Tibial nerve (tissue), 4 donors: ENCODE measurements around the gene DDN. TPM values are rescaled to one million over a fixed set of nuclear protein-coding genes. Genes with fewer than 3 reads are reported as not detected.

Source experiments
- DNase-seq, 2 donors: peaks; one replicate each; pipeline ENCODE4 v3.0.0-alpha.2; 2019; ENCODE audit warnings: low spot score in 2 of 2
- H3K27ac ChIP-seq, 4 donors: fragments of 200-600 bp; sonication (generic) in 3 of 4; one replicate each; pipeline ENCODE4 v1.5.1; 2017 to 2019; ENCODE audit warnings: mild to moderate bottlenecking in 1 of 4
- H3K27me3 ChIP-seq, 2 donors: fragments of 200-600 bp; sonication (generic) in 1 of 2; one replicate each; pipeline versions ENCODE4 v1.5.1 to v1.6.0; 2017 to 2019
- H3K36me3 ChIP-seq, 3 donors: fragments of 200-600 bp; sonication (generic); one replicate each; pipeline ENCODE4 v1.5.1; 2018 to 2019
- H3K4me1 ChIP-seq, 4 donors: fragments of 200-600 bp; sonication (generic) in 3 of 4; one replicate each; pipeline ENCODE4 v1.5.1; 2017 to 2019
- H3K4me3 ChIP-seq, 4 donors: fragments of 200-600 bp; sonication (generic) in 3 of 4; one replicate each; pipeline ENCODE4 v1.5.1; 2017 to 2019; ENCODE audit warnings: mild to moderate bottlenecking in 1 of 4, moderate library complexity in 1 of 4
- H3K9me3 ChIP-seq, 4 donors: fragments of 200-600 bp; sonication (generic) in 3 of 4; one replicate each; pipeline ENCODE4 v1.5.1; 2017 to 2019
- EP300 ChIP-seq, 2 donors: sonication (generic); formaldehyde crosslinking; IDR thresholded peaks; one replicate each; pipeline ENCODE4 v1.6.1; 2017; ENCODE audit warnings: antibody characterized with exemption in 2 of 2, mild to moderate bottlenecking in 1 of 2
- POLR2A ChIP-seq, 2 donors: fragments of 450-650 bp; IDR thresholded peaks; one replicate each; pipeline ENCODE4 v1.6.1; 2017; ENCODE audit warnings: antibody characterized with exemption in 2 of 2, mild to moderate bottlenecking in 2 of 2, moderate library complexity in 2 of 2
- WGBS, 2 donors: methylation state at CpG; one replicate each; pipeline ENCODE4 v1.1.5; 2018; 5-methylcytosine and 5-hydroxymethylcytosine counted together
- total RNA-seq, 4 donors: library from RNA; depleted of rRNA; stranded (reverse); fragments of >200 nt; gene quantifications; one replicate each; pipeline ENCODE4 v1.1.0, GENCODE V29; 2016
- TF ChIP-seq, protein P1 (sequence below), 5 experiments: fragments of 200-600 bp in 3 of 5; fragments of 450-650 bp in 2 of 5; sonication (generic) in 3 of 5; IDR thresholded peaks; one replicate each; pipeline ENCODE4 v1.5.1; 2016 to 2019; ENCODE audit warnings: antibody characterized with exemption in 5 of 5, mild to moderate bottlenecking in 3 of 5, moderate library complexity in 2 of 5

DDN gene
- total RNA-seq, 4 donors from 2014 or later, result not detected

- Histone ChIP-seq H3K4me3 (peak within 1 kb of the TSS; percentile 71 to 92 (median 84)), H3K4me1 (peaks cover 0 to 41% (median 16%) of the 10 kb centered on the region in 4 donors), H3K36me3 (peaks cover 0 to 34% (median 8%) of the 10 kb centered on the region in 3 donors), H3K9me3 (no peaks in the 10 kb centered on the region), H3K27me3 (no peaks in the 10 kb centered on the region), H3K27ac (peak within 1 kb of the TSS; percentile 74 to 98 (median 92))
- WGBS, 2 donors, result 0 to 1% methylated on average over 35 to 42 of the region's 59 CpGs
- DNase-seq, result peak; percentile 91 to 92
- peak; percentile 80 to 89 for TF ChIP-seq POLR2A (IDR thresholded peaks at IDR 0.05)
- TF ChIP-seq, protein P1, sequence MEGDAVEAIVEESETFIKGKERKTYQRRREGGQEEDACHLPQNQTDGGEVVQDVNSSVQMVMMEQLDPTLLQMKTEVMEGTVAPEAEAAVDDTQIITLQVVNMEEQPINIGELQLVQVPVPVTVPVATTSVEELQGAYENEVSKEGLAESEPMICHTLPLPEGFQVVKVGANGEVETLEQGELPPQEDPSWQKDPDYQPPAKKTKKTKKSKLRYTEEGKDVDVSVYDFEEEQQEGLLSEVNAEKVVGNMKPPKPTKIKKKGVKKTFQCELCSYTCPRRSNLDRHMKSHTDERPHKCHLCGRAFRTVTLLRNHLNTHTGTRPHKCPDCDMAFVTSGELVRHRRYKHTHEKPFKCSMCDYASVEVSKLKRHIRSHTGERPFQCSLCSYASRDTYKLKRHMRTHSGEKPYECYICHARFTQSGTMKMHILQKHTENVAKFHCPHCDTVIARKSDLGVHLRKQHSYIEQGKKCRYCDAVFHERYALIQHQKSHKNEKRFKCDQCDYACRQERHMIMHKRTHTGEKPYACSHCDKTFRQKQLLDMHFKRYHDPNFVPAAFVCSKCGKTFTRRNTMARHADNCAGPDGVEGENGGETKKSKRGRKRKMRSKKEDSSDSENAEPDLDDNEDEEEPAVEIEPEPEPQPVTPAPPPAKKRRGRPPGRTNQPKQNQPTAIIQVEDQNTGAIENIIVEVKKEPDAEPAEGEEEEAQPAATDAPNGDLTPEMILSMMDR (IDR thresholded peaks at IDR 0.05), result peak; percentile 27 to 70 (median 54)
- peak; percentile 98 to 99 for TF ChIP-seq EP300 (IDR thresholded peaks at IDR 0.05)
These were observed 19.3 kb upstream of the DDN start, which contains the start of gene PRKAG1 for GRCh38 chr12:49018261-49019119. TSS of gene PRKAG1 (minus strand) at chr12:49018776. CDS start at chr12:49018740, 36 bp downstream.

DNA sequence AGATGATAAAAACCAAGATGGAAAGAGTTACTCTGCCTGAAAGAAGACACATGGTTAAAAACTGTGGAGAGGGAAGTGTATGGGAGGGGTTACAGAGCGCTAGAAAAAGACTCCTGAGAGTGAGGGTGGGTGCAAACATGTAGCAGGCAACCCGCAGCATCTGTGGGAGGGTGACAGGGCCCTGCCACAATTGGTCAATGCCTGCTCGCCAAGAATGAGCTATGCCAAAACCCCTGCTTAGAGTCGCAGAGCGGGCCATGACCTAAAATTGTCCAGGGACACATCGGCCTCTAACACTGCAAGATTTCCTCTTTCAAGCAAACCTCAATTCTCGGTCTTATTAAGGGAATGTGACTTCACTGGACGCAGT is 18.7 kb upstream of the DDN start:
- Histone ChIP-seq H3K9me3 (no peaks in the 10 kb centered on the region), H3K4me3 (peak overlapping the region; percentile 71 to 92 (median 84)), H3K27ac (peak overlapping the region; percentile 74 to 98 (median 92)), H3K4me1 (peaks cover 0 to 41% (median 16%) of the 10 kb centered on the region in 4 donors), H3K27me3 (no peaks in the 10 kb centered on the region), H3K36me3 (peaks cover 0 to 33% (median 2%) of the 10 kb centered on the region in 3 donors)
- no peak for DNase-seq
- TF ChIP-seq, protein P1 (IDR thresholded peaks at IDR 0.05), result no peak
- 1 to 3% methylated on average over 8 of the region's 8 CpGs for WGBS, 2 donors

DNA sequence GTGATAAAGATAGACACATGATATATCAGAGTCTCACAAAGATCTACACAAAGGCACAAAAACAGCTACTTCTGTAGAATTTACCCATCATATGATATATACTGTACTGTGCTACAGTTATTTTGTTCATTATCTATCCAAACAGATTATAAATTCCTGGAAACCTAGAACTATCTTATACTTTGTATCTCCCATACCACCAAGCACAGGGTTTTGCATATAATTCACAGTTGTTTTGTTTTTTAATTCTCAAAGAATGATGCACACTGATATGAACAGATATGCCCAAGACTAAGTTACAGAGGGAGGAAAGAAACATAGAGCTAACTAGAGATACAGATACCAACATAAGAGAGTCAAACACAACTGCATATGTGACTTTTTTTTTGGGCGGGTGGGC is 16.0 kb upstream of the DDN start:
- no peak for DNase-seq

GRCh38 chr12:49014547-49014946 is 15.4 kb upstream of the DDN start:
- no peak overlapping the region for H3K4me3 ChIP-seq
- no peak for TF ChIP-seq EP300 (IDR thresholded peaks at IDR 0.05)
- no peak for TF ChIP-seq POLR2A (IDR thresholded peaks at IDR 0.05)
- TF ChIP-seq, protein P1 (IDR thresholded peaks at IDR 0.05), result no peak
- H3K36me3 ChIP-seq, result peaks cover 0 to 38% (median 13%) of the 10 kb centered on the region in 3 donors
- DNase-seq, result no peak
- 43 to 85% methylated on average over 1 of the region's 1 CpG for WGBS, 2 donors
- no peak overlapping the region for H3K27ac ChIP-seq
- no peaks in the 10 kb centered on the region for H3K9me3 ChIP-seq
- H3K4me1 ChIP-seq, result peaks cover 0 to 34% (median 16%) of the 10 kb centered on the region in 4 donors
- H3K27me3 ChIP-seq, result no peaks in the 10 kb centered on the region

More for the DNA sequence above, 16.0 kb upstream of the DDN start:
- no peaks in the 10 kb centered on the region for H3K9me3 ChIP-seq
- no peak overlapping the region for H3K27ac ChIP-seq
- TF ChIP-seq POLR2A (IDR thresholded peaks at IDR 0.05) (no peak), EP300 (IDR thresholded peaks at IDR 0.05) (no peak)
- TF ChIP-seq, protein P1 (IDR thresholded peaks at IDR 0.05), result no peak
- WGBS, 2 donors, result 77 to 82% methylated on average over 1 of the region's 1 CpG
- no peaks in the 10 kb centered on the region for H3K27me3 ChIP-seq
- H3K36me3 ChIP-seq, result peaks cover 0 to 33% (median 13%) of the 10 kb centered on the region in 3 donors
- no peak overlapping the region for H3K4me3 ChIP-seq
- peaks cover 0 to 40% (median 16%) of the 10 kb centered on the region in 4 donors for H3K4me1 ChIP-seq

DNA sequence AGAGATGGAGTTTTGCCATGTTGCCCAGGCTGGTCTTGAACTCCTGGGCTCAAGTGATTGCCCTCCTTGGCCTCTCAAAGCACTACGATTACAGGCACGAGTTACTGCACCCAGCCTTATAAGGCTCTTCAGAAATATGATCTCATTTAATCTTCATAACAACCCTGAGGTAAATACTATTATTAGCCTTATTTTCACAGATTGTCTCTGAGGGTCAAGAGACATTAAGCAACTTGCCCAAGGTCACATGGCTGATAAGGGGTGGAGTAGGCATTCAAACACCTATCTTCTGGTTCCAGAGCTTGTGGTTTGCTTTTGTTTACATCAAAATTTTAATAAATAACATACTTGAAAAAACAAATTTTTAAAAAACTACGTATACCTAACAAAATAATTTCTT is 14.3 kb upstream of the DDN start:
- TF ChIP-seq, protein P1 (IDR thresholded peaks at IDR 0.05), result no peak
- TF ChIP-seq POLR2A (IDR thresholded peaks at IDR 0.05) (no peak), EP300 (IDR thresholded peaks at IDR 0.05) (no peak)
- H3K27ac ChIP-seq, result no peak overlapping the region
- no peaks in the 10 kb centered on the region for H3K27me3 ChIP-seq
- peaks cover 0 to 27% (median 10%) of the 10 kb centered on the region in 4 donors for H3K4me1 ChIP-seq
- peaks cover 0 to 47% (median 13%) of the 10 kb centered on the region in 3 donors for H3K36me3 ChIP-seq
- no peak for DNase-seq
- WGBS, 2 donors, result 81 to 86% methylated on average over 3 of the region's 3 CpGs
- H3K4me3 ChIP-seq, result no peak overlapping the region
- no peaks in the 10 kb centered on the region for H3K9me3 ChIP-seq
